Panc1 (cell line): ENCODE results near the gene LMF1. TPM values are rescaled to one million over a fixed set of nuclear protein-coding genes. Genes with fewer than 3 reads are reported as not detected.

Source experiments
- ATAC-seq: fragments of 200-7000 bp; cut with Tn5 transposase; 2 replicates; pipeline ENCODE4 v1.9.1; 2020; ENCODE audit warnings: mild to moderate bottlenecking, moderate library complexity
- BruUV-seq: library from RNA; stranded (reverse); fragments of 400-500 nt; replicated peaks from 2 replicates; lab custom pipeline; 2021; lab: Mats Ljungman, UMichigan
- CTCF ChIA-PET: fragments of 300-600 bp; sonication (Branson Sonifier 250); formaldehyde crosslinking; loops from one replicate; lab custom pipeline; 2022; ENCODE audit warnings: antibody characterized with exemption; lab: Charles Lee
- POLR2A ChIA-PET: fragments of 300-600 bp; sonication (Branson Sonifier 250); formaldehyde crosslinking; loops from one replicate; lab custom pipeline; 2022; ENCODE audit warnings: antibody characterized with exemption; lab: Charles Lee
- DNase-seq: peaks from one replicate; pipeline ENCODE4 v3.0.0-alpha.2; 2010; ENCODE audit warnings: low read depth, low spot score
- H3K27ac ChIP-seq: 2 replicates; pipeline ENCODE4 v1.5.1; 2011; ENCODE audit warnings: mild to moderate bottlenecking, low read length, inconsistent platforms
- H3K27me3 ChIP-seq: fragments of 200-500 bp; sonication (Bioruptor generic); 2 replicates; pipeline ENCODE4 v1.6.0; 2014; ENCODE audit warnings: low read length, inconsistent platforms; ENCODE audit not compliant: control insufficient read depth, insufficient read depth
- H3K36me3 ChIP-seq: fragments of 200-500 bp; sonication (Bioruptor generic); 2 replicates; pipeline ENCODE4 v1.5.1; 2014; ENCODE audit warnings: inconsistent platforms, mild to moderate bottlenecking, low read length, moderate library complexity; ENCODE audit not compliant: control insufficient read depth, insufficient read depth
- H3K4me1 ChIP-seq: 2 replicates; pipeline ENCODE4 v1.5.1; 2011; ENCODE audit warnings: inconsistent platforms, mild to moderate bottlenecking, low read length, moderate library complexity; ENCODE audit not compliant: control insufficient read depth, insufficient read depth
- H3K4me3 ChIP-seq, 2 experiments: 2 replicates each; pipeline ENCODE4 v1.5.1; 2011 to 2012; ENCODE audit warnings: low read depth in 2 of 2, low read length in 2 of 2, mild to moderate bottlenecking in 2 of 2, inconsistent platforms in 1 of 2, moderate library complexity in 1 of 2
- H3K9me3 ChIP-seq: fragments of 200-500 bp; sonication (Bioruptor generic); 2 replicates; pipeline ENCODE4 v1.5.1; 2014; ENCODE audit warnings: low read depth, mild to moderate bottlenecking, inconsistent platforms, low read length, moderate library complexity; ENCODE audit not compliant: control insufficient read depth, insufficient read depth
- CTCF ChIP-seq: fragments of 450-650 bp; IDR thresholded peaks from 2 replicates; pipeline ENCODE4 v1.5.1; 2017; ENCODE audit warnings: mild to moderate bottlenecking
- POLR2AphosphoS5 ChIP-seq: IDR thresholded peaks from 2 replicates; pipeline ENCODE4 v1.6.1; 2012; ENCODE audit warnings: mild to moderate bottlenecking, low read depth, low read length, moderate library complexity
- REST ChIP-seq, 2 experiments: IDR thresholded peaks; 2 replicates each; pipeline ENCODE4 v1.6.1; 2011 to 2012; ENCODE audit warnings: low read depth in 2 of 2, control low read depth in 1 of 2, low read length in 1 of 2, mild to moderate bottlenecking in 1 of 2, moderate library complexity in 1 of 2; ENCODE audit not compliant: insufficient read depth in 1 of 2
- SIN3A ChIP-seq: IDR thresholded peaks from 2 replicates; pipeline ENCODE4 v1.6.1; 2012; ENCODE audit warnings: low read depth, mild to moderate bottlenecking, low read length, moderate library complexity, borderline replicate concordance; ENCODE audit not compliant: insufficient read depth
- TCF7L2 ChIP-seq: IDR thresholded peaks from 2 replicates; pipeline ENCODE4 v1.6.1; 2011; ENCODE audit warnings: mild to moderate bottlenecking, low read depth, low read length, inconsistent platforms
- in situ Hi-C: cut with HindIII; loops from 2 replicates; pipeline ENCODE4 v1.10.0; 2016; ENCODE audit warnings: low sequenced_read_pairs, low pct_unique_long_range_greater_than_20kb
- intact Hi-C: fragments of 100-400 bp; cut with micrococcal nuclease; formaldehyde crosslinking; loops from one replicate; pipeline ENCODE4 v1.10.0; 2022; ENCODE audit not compliant: unreplicated experiment
- total RNA-seq: library from RNA; stranded (reverse); gene quantifications from one replicate; pipeline ENCODE4 v1.2.1, GENCODE V29; 2021; ENCODE audit not compliant: unreplicated experiment

Gene LMF1
- total RNA-seq, 1 experiment from 2014 or later = 24.3 TPM

GRCh38 chr16:976389-976931 lies 5.7 kb upstream of the LMF1 start:
- H3K36me3 ChIP-seq = no peaks in the 10 kb centered on the region
- no TSS peak for BruUV-seq
- in situ Hi-C loops = loop anchor here (5.0 kb wide), 1 partner anchor 39 kb away; no protein-coding TSS in a partner anchor
- intact Hi-C loops = no loop called here
- H3K27ac ChIP-seq = no peak overlapping the region
- no peak for ATAC-seq
- no peaks in the 10 kb centered on the region for H3K27me3 ChIP-seq
- no peak overlapping the region for H3K4me3 ChIP-seq
- TF ChIP-seq TCF7L2 (no peak), CTCF (no peak), POLR2AphosphoS5 (no peak)
- H3K9me3 ChIP-seq = no peaks in the 10 kb centered on the region
- POLR2A ChIA-PET = no interaction called here
- DNase-seq = no peak
- H3K4me1 ChIP-seq = peaks cover 11% of the 10 kb centered on the region
- CTCF ChIA-PET = no interaction called here

GRCh38 chr16:975291-975690 lies 4.5 kb upstream of the LMF1 start:
- no peaks in the 10 kb centered on the region for H3K27me3 ChIP-seq

More at GRCh38 chr16:975291-975690, 4.5 kb upstream of the LMF1 start:
- DNase-seq (no peak), ATAC-seq (no peak)
- no TSS peak for BruUV-seq
- Histone ChIP-seq H3K4me3 (no peak overlapping the region), H3K4me1 (peaks cover 11% of the 10 kb centered on the region), H3K9me3 (no peaks in the 10 kb centered on the region), H3K36me3 (no peaks in the 10 kb centered on the region), H3K27ac (no peak overlapping the region)
- intact Hi-C loops = no loop called here
- no peak for TF ChIP-seq CTCF
- TF ChIP-seq POLR2AphosphoS5 = no peak
- no peak for TF ChIP-seq SIN3A
- no peak for TF ChIP-seq REST (IDR thresholded peaks at IDR 0.05; ENCODE audit: insufficient read depth in 1 of 2, low read depth in 2 of 2, low read length in 1 of 2)
- ChIA-PET POLR2A (no interaction called here), CTCF (no interaction called here)
- in situ Hi-C loops = loop anchor here (5.0 kb wide), 1 partner anchor 38 kb away; no protein-coding TSS in a partner anchor
